Endothelial cell (in vitro differentiated cells): ENCODE data around the gene ARL16. TPM values are rescaled to one million over a fixed set of nuclear protein-coding genes. Genes with fewer than 3 reads are reported as not detected.

Experiments
- DNase-seq: peaks from one replicate; pipeline ENCODE4 v3.0.0; 2021; ENCODE audit warnings: low spot score
- H3K27ac Mint-ChIP-seq: one replicate; pipeline ENCODE4 v1.8.0; 2021; ENCODE audit warnings: mixed read lengths, inconsistent platforms; ENCODE audit not compliant: unreplicated experiment
- H3K27me3 Mint-ChIP-seq: one replicate; pipeline ENCODE4 v1.8.0; 2021; ENCODE audit warnings: mild to moderate bottlenecking, moderate library complexity, mixed read lengths, inconsistent platforms; ENCODE audit not compliant: unreplicated experiment
- H3K36me3 Mint-ChIP-seq: one replicate; pipeline ENCODE4 v1.8.0; 2021; ENCODE audit warnings: mild to moderate bottlenecking, low read depth, mixed read lengths, inconsistent platforms; ENCODE audit not compliant: unreplicated experiment
- H3K4me1 Mint-ChIP-seq: one replicate; pipeline ENCODE4 v1.8.0; 2021; ENCODE audit warnings: mild to moderate bottlenecking, mixed read lengths, inconsistent platforms; ENCODE audit not compliant: unreplicated experiment
- H3K4me3 Mint-ChIP-seq: one replicate; pipeline ENCODE4 v1.8.0; 2021; ENCODE audit warnings: mild to moderate bottlenecking, mixed read lengths, inconsistent platforms; ENCODE audit not compliant: unreplicated experiment
- H3K9me3 Mint-ChIP-seq: one replicate; pipeline ENCODE4 v1.8.0; 2021; ENCODE audit warnings: mixed read lengths, inconsistent platforms; ENCODE audit not compliant: unreplicated experiment
- total RNA-seq: library from RNA; stranded (reverse); fragmentation: NEBNext Ultra II Directional; extraction: Animal tissue kit (Norgen Biotek cat#: 25700); gene quantifications from one replicate; pipeline ENCODE4 v1.2.1, GENCODE V29; 2021; ENCODE audit not compliant: unreplicated experiment
- TF ChIP-seq, protein P1 (sequence below): fragments of 200-600 bp; sonication (generic); IDR thresholded peaks from one replicate; pipeline ENCODE4 v1.5.0; 2021; ENCODE audit warnings: antibody characterized with exemption; ENCODE audit not compliant: unreplicated experiment

ARL16 gene
- total RNA-seq, 1 donor from 2014 or later = 54.0 TPM

DNA sequence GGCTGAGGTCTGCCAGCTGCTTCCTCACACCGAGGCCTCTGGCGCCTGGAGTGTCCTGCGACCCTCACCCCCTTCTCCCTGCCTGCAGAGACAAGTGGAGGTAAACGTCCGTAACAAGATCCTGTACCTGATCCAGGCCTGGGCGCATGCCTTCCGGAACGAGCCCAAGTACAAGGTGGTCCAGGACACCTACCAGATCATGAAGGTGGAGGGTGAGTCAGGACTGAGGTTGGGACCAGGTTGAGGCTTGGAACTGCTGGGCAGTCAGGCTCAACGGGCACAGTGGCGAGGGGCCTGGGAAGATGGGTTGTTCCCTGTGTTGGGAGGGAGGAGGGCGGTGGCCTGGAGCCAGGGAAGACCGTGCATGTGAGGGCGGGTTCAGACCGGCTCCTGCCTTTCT lies 5.0 kb upstream of the ARL16 start:
- no peaks in the 10 kb centered on the region for H3K9me3 Mint-ChIP-seq
- H3K27ac Mint-ChIP-seq = no peak overlapping the region
- peaks cover 44% of the 10 kb centered on the region for H3K36me3 Mint-ChIP-seq
- H3K4me1 Mint-ChIP-seq = peaks cover 16% of the 10 kb centered on the region
- TF ChIP-seq, protein P1, sequence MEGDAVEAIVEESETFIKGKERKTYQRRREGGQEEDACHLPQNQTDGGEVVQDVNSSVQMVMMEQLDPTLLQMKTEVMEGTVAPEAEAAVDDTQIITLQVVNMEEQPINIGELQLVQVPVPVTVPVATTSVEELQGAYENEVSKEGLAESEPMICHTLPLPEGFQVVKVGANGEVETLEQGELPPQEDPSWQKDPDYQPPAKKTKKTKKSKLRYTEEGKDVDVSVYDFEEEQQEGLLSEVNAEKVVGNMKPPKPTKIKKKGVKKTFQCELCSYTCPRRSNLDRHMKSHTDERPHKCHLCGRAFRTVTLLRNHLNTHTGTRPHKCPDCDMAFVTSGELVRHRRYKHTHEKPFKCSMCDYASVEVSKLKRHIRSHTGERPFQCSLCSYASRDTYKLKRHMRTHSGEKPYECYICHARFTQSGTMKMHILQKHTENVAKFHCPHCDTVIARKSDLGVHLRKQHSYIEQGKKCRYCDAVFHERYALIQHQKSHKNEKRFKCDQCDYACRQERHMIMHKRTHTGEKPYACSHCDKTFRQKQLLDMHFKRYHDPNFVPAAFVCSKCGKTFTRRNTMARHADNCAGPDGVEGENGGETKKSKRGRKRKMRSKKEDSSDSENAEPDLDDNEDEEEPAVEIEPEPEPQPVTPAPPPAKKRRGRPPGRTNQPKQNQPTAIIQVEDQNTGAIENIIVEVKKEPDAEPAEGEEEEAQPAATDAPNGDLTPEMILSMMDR = no peak
- peaks cover 21% of the 10 kb centered on the region for H3K27me3 Mint-ChIP-seq
- DNase-seq = no peak
- peak overlapping the region; percentile 83 for H3K4me3 Mint-ChIP-seq

DNA sequence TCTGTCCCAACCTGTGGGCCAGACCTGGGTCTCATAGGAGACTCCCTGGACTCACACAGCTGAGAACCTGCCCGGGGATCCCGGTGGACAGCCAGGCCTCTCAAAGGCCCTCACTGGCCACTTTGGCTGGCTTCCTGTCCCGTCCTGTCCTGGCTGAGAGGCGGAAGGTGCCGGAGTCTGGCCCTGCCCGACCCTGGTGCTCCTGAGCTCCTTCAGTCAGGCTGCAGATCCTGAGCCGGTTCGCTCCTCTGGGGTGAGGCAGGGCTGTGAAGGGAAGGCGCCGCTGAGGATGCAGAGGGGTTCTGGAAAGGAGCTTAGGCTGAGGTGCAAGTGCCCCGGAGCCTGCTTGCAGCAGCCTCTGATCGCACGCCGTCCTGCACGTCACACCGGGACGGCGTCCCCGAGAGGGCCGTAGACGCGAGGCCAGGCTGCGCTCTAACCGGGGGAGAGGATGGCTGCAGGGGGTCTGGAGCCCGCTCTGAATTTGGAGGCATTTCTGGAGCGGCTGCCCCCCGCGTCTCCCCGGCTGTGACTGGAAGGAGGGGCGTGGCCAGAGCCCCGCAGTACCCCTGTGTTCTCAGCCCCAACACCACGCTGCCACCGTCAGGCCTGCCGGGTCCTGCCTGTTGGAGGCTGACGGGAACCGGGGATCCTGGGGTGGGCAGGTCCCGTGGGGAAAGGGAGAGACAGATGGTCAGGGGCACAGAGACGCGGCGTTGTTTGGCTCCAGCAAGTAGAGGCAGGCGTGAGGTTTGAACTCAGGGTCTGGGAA lies 4.4 kb upstream of the ARL16 start:
- TF ChIP-seq, protein P1 = no peak
- Mint-ChIP-seq H3K27ac (no peak overlapping the region), H3K9me3 (no peaks in the 10 kb centered on the region), H3K4me3 (peak overlapping the region; percentile 67), H3K4me1 (peaks cover 17% of the 10 kb centered on the region), H3K36me3 (peaks cover 44% of the 10 kb centered on the region), H3K27me3 (peaks cover 22% of the 10 kb centered on the region)
- no peak for DNase-seq

DNA sequence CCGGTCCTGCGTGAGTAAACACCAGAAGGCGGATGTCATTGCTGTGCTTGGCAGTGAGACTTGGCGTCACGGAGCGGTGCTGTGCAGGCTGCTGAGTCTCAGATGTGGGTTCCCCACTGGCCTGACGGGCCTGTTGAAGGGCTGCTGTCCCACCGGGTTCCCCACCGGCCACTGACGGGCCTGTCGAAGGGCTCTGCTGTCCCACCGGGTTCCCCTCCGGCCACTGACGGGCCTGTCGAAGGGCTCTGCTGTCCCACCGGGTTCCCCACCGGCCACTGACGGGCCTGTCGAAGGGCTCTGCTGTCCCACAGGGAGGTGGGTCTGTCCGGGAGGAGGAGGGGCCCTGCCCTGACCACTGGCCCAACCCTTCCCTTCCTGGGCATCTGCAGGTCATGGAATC lies 3.0 kb upstream of the ARL16 start:
- Mint-ChIP-seq H3K9me3 (no peaks in the 10 kb centered on the region), H3K4me1 (peaks cover 25% of the 10 kb centered on the region), H3K27me3 (peaks cover 19% of the 10 kb centered on the region), H3K27ac (peak overlapping the region; percentile 71), H3K36me3 (peaks cover 39% of the 10 kb centered on the region), H3K4me3 (no peak overlapping the region)
- no peak for DNase-seq
- TF ChIP-seq, protein P1 = no peak

DNA sequence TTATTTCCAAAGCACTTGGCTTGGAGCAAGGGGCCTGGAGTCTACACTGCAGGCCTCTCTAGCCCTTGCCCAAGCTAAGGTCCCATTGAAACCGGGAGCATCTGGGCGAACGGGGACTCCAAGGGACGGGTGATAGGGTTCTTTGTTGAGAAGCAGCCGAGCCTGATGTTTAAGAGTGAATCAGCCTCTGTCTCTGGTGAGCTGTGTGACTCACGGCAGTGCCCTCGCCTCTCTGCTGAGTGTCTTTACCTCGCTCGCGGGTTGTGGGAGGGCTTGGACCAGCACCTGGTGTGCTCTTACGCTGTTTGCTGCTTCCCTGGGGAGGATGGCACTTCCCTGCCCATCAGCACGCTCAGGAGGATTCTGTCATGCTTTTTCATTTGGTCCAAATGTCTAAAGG lies 1.5 kb upstream of the ARL16 start:
- H3K36me3 Mint-ChIP-seq = peaks cover 35% of the 10 kb centered on the region
- DNase-seq = no peak
- peaks cover 25% of the 10 kb centered on the region for H3K4me1 Mint-ChIP-seq
- TF ChIP-seq, protein P1 = no peak
- H3K27ac Mint-ChIP-seq = peak overlapping the region; percentile 89
- H3K4me3 Mint-ChIP-seq = peak overlapping the region; percentile 92
- H3K27me3 Mint-ChIP-seq = peaks cover 19% of the 10 kb centered on the region
- H3K9me3 Mint-ChIP-seq = no peaks in the 10 kb centered on the region

DNA sequence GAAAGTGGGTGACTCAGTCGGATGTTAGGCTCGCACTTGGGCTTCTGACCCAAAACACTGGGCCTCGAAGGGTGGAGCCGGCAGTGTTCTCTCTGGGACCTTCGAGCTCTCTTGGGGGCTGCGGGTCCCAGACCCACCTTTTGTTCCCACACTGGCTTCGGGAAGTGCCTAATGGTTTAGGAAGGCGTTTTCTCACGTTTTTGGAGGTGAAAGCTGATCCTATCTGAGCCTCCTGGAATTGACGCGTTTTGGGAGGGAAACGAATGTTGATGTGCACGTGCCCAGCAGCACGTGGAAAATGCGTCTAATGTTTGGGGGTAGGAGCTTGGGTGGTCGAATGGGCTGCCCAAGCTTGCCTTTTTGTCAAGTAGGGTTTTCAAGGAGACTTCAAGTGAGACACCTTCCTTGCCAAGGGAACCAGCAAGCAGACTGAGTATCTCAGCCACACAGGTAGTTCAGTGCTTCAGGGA lies 880 bp upstream of the ARL16 start:
- DNase-seq = no peak
- peaks cover 24% of the 10 kb centered on the region for H3K4me1 Mint-ChIP-seq
- peak overlapping the region; percentile 92 for H3K4me3 Mint-ChIP-seq
- TF ChIP-seq, protein P1 = no peak
- peaks cover 16% of the 10 kb centered on the region for H3K27me3 Mint-ChIP-seq
- no peaks in the 10 kb centered on the region for H3K9me3 Mint-ChIP-seq
- peaks cover 29% of the 10 kb centered on the region for H3K36me3 Mint-ChIP-seq
- peak overlapping the region; percentile 89 for H3K27ac Mint-ChIP-seq
